NCI-H446 treated with DMSO at 0.1 percent for 48 hours (cell line): ENCODE measurements around the gene ATG16L1.
A peak's percentile ranks its signal among the peaks of the same experiment; 100 is the strongest.

ENCODE experiments used
- DNase-seq: peaks from one replicate; lab custom pipeline; 2025; lab: John Stamatoyannopoulos, UW

The ATG16L1 gene

GRCh38 chr2:233251306-233252116 lies at the start of gene ATG16L1:
Gene ATG16L1, plus strand, starts transcription at chr2:233251673. Its CDS starts 155 bp downstream, at chr2:233251828.
- peak; percentile 88 for DNase-seq

GRCh38 chr2:233202531-233202944 lies 48.9 kb upstream of the ATG16L1 start:
- DNase-seq = no peak

DNA sequence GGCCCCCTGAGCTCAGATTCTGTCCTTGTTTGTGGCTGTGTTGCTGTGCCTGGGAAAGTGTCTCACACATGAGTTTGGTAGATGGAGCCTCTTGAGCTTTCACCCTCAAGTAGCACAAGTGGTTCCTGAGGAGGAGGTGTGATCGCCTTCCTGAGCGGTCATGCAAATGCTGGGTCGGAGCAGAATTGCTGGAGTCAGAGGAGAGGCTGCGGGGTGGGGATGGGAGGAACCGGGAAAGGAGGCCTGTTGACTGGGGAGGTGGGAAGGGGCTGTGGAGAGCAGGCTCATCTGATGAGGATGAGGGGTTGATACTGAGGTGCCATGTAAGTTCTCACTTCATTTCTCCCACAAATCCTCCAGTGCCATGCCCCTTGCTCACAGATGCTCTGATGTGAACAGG lies 48.4 kb upstream of the ATG16L1 start:
- no peak for DNase-seq

- DNase-seq = no peak
These were observed 47.1 kb upstream of the ATG16L1 start for GRCh38 chr2:233204286-233204936.

GRCh38 chr2:233208382-233209116 lies 42.9 kb upstream of the ATG16L1 start:
- no peak for DNase-seq

GRCh38 chr2:233209117-233209532 lies 42.3 kb upstream of the ATG16L1 start:
- DNase-seq = no peak

DNA sequence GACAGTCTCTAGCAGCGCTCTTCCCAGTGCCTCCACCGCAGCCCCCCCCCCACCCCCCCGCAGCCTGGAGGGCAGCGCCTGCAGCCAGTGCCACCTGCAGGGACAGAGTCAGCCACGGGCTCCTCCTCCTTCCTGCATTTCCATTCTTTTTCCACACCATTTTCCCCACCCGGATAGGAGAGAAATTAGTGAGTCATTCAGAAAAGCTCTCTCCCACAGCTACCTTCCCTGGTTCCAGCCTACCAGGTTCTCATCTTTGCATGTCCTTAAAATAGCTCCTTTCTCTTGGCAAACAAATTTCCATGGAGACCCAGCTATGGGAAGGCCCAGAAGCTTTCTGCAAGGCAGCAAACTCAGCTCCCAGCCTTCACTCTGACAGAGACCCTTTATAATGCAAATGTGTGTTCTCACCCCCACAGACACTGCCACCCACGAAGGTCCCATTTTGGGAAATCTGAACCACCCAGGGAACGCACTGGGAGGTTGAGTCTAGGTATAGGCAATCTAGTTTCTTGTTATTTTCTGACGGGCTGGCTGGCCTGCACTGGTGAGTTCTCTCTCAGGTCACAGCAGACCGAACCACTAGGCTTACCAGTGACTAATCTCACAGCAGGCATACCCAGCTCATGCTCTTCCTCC lies 41.8 kb upstream of the ATG16L1 start:
- no peak for DNase-seq

- no peak for DNase-seq
These were observed 41.2 kb upstream of the ATG16L1 start for GRCh38 chr2:233210281-233210680.

DNA sequence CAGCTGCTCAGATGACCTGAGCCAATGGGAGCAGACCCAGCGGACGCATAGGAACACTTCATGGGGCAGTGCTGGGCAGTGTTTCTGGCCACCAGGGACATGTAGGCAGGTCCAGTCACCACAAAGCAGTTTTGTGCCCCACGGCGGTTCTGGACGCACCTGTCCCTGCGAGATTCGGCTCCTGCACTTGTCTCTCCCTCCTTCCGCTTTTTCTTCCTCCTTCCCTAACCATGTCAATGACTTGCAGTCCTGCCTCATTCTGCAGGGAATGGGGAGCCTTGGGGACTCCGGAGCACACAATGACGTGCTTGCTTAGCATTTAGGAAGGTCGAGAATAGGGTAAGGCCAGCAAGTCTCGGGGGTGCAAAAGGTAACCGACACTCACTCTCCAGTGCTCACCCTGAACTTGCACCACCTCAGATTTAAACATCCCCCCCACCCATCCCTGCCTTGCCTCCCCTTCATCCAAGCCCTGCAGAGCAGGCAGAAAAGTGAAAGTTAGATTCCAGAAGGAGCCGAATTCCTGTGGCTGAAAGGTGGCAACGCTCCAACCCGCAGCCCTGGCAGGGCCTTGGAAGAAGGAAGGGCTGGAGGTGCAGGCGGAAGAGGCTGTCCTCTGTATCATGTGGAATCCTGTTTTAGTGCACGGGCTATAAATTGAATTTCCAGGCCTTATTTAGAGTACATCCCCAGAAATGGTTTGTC lies 40.5 kb upstream of the ATG16L1 start:
- DNase-seq = no peak

- no peak for DNase-seq
These were observed 40.0 kb upstream of the ATG16L1 start for GRCh38 chr2:233211548-233211895.

DNA sequence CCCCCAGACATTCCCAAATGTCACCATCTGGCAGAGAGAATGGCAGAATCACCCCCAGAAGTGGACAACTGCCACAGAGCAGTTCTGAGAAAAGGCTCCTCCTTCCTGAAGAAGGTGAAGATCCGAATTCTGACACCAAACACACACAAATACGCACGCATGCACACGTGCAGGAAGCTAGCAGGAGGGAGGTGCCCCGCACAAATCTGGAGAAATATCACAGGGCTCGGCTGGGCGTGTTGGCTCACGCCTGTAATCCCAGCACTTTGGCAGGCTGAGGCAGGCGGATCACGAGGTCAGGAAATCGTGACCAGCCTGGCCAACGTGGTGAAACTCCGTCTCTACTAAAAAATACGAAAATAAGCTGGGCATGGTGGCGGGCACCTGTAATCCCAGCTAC lies 38.5 kb upstream of the ATG16L1 start:
- no peak for DNase-seq

- no peak for DNase-seq
These were observed 37.5 kb upstream of the ATG16L1 start for GRCh38 chr2:233213975-233214374.

DNA sequence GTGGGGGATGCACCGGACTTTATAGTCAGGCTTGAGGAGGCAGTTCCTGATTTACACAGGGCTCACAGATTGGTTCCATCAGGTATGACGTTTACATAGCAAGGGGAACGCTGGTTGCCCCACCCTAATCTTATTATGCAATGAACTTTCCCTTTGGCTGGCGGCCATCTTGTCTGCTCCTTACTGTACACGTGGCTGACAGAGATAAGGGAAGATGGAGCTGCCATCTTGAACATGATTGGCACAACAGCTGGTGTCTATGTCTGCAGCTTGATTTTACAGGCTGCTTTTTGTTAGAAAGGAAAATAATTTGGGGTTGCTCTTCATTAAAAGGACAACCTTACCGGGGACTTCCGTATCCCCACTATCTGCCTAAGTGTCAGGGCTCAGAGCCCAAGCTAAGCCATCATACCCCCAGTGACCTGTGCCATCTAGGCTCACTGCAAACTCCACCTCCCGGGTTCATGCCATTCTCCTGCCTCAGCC lies 33.5 kb upstream of the ATG16L1 start:
- no peak for DNase-seq

GRCh38 chr2:233218836-233219235 lies 32.6 kb upstream of the ATG16L1 start:
- no peak for DNase-seq

- no peak for DNase-seq
These were observed 31.6 kb upstream of the ATG16L1 start for GRCh38 chr2:233219848-233220247.

DNA sequence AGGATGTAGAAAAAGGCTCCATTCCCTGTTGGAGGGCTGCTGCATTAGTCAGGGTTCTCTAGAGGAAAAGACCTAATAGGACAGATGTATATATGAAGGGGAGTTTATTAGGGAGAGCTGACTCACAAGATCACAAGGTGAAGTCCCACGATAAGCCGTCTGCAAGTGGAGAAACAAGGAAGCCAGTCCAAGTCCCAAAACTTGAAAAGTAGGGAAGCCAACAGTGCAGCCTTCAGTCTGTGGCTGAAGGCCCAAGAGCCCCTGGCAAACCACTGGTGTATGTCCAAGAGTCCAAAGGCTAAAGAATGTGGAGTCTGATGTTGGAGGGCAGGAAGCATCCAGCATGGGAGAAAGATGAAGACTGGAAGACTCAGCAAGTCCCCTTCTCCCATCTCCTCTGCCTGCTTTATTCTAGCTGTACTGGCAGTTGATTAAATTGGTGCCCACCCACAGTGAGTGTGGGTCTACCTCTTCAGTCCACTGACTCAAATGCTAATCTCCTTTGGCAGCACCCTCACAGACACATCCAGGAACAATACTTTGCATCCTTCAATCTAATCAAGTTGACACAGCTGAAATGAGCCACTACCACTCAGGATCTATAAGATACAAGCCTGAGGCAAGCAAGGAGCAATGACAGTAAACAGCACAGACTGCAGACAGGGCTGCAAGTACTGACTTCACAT lies 30.0 kb upstream of the ATG16L1 start:
- no peak for DNase-seq

DNA sequence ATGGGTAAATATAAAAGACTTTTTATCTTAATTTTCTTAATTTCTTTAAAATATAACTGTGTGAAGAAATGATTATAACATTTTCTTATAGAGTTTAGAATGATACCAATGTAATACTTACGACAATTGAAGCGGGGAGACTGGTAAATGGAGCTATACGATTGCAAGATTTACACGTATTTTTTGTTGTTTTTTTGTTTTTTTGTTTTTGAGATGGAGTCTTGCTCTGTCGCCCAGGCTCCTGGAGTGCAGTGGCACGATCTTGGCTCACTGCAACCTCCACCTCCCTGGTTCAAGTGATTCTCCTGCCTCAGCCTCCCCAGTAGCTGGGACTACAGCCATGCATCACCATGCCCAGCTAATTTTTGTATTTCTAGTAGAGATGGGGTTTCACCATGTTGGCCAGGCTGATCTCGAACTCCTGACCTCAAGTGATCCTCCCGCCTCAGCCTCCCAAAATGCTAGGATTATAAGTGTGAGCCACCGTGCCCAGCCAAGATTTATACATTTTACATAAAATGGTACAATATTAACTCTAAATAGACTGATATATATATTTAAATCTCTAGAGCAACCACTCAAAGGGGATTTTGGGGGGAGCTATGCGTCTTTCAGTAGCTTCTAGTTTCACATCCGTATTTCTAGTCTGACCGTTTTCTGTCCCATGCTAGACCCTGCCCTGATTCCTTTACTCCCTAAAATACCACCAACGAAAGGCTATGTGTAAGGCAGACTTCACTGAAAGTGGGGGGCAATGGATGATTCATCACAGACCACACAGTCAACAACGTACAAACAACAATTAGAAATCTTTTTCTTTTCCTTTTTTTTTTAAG lies 28.2 kb upstream of the ATG16L1 start:
- DNase-seq = no peak

DNA sequence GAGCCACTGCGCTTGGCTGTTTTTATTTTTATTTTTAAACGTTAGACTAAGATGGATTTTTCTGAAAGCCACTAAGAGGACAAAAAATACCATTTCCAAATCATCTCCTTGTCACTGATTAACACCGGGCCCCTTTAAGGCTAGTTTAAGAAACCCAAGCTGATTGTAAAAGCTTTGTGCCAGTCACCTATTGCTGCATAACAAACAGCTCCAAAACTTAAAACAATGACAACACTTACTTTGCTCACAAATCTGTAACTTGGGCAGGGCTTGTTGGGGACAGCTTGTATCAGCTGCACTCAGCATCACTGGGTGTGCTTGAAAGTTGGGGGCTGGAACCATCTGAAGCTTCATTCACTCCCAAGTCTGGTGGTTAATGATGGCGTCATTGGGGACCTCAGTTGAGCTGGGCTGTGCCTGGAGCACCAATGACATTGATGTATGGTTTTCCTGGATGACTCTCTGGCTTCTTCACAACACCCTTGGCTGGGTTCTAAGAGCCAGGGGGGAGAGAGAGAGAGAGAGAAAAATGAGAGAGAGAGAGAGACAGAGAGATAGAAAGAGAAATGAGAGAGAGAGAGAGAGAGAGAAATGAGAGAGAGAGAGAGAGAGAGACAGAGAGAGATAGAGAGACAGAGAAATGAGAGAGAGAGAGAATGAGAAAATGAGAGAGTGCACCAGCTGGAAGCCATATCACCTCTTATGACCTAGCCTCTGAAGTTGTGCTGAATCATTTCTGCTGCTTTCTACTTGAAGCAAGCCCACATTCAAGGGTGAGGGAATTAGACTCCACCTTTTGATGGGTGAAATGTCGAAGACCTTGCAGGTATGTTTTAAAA lies 26.0 kb upstream of the ATG16L1 start:
- no peak for DNase-seq

GRCh38 chr2:233226511-233227031 lies 24.9 kb upstream of the ATG16L1 start:
- no peak for DNase-seq
